BLaER1 (cell line): Measurements from ENCODE around the gene NOC2L.

ENCODE experiments used
- H3K27ac ChIP-seq: shearing (Covaris generic); formaldehyde crosslinking; 2 replicates; pipeline ENCODE4 v1.8.1; 2022
- H3K27me3 ChIP-seq: shearing (Covaris generic); formaldehyde crosslinking; 2 replicates; pipeline ENCODE4 v1.8.1; 2022
- H3K36me3 ChIP-seq: shearing (Covaris generic); formaldehyde crosslinking; 2 replicates; pipeline ENCODE4 v1.8.1; 2022
- H3K4me1 ChIP-seq: shearing (Covaris generic); formaldehyde crosslinking; 2 replicates; pipeline ENCODE4 v1.8.1; 2022
- H3K4me2 ChIP-seq: shearing (Covaris generic); formaldehyde crosslinking; 2 replicates; pipeline ENCODE4 v1.8.1; 2022
- H3K4me3 ChIP-seq: shearing (Covaris generic); formaldehyde crosslinking; 2 replicates; pipeline ENCODE4 v1.8.1; 2022
- H3K9ac ChIP-seq: shearing (Covaris generic); formaldehyde crosslinking; 2 replicates; pipeline ENCODE4 v1.8.1; 2022
- H3K9me3 ChIP-seq: shearing (Covaris generic); formaldehyde crosslinking; 2 replicates; pipeline ENCODE4 v1.8.1; 2022
- H4K20me1 ChIP-seq: shearing (Covaris generic); formaldehyde crosslinking; 2 replicates; pipeline ENCODE4 v1.8.1; 2022
- Cebpa-rat ChIP-seq: shearing (Covaris generic); IDR thresholded peaks from 2 replicates; pipeline ENCODE4 v1.8.1; 2022

Gene NOC2L

GRCh38 chr1:958823-959730 lies at the start of gene NOC2L:
TSS of gene NOC2L (minus strand) at chr1:959256. CDS start at chr1:959240, 16 bp downstream.
- Histone ChIP-seq H3K4me1 (peaks cover 51% of the 10 kb centered on the region), H3K4me3 (peak within 1 kb of the TSS; percentile 98), H4K20me1 (peaks cover 55% of the 10 kb centered on the region), H3K36me3 (peaks cover 56% of the 10 kb centered on the region), H3K4me2 (peak within 1 kb of the TSS; percentile 87), H3K9me3 (no peaks in the 10 kb centered on the region), H3K27ac (peak within 1 kb of the TSS; percentile 84), H3K27me3 (peaks cover 6% of the 10 kb centered on the region; the same call in 1 of the 2 replicates), H3K9ac (peak within 1 kb of the TSS; percentile 92)
- TF ChIP-seq Cebpa-rat = no peak

- no peak for TF ChIP-seq Cebpa-rat
- Histone ChIP-seq H3K4me3 (no peak overlapping the region), H4K20me1 (peaks cover 21% of the 10 kb centered on the region; the same call in 1 of the 2 replicates), H3K9ac (no peak overlapping the region), H3K9me3 (peaks cover 4% of the 10 kb centered on the region; the same call in 1 of the 2 replicates), H3K36me3 (no peaks in the 10 kb centered on the region), H3K27me3 (peaks cover 30% of the 10 kb centered on the region), H3K4me1 (peaks cover 43% of the 10 kb centered on the region), H3K27ac (0 out of 2 replicates have a peak overlapping the region, but pooled peaks have one; percentile 68), H3K4me2 (no peak overlapping the region)
Measured at GRCh38 chr1:1006305-1007159, 47.5 kb upstream of the NOC2L start.

GRCh38 chr1:1005774-1006304 lies 46.8 kb upstream of the NOC2L start:
- TF ChIP-seq Cebpa-rat = no peak
- Histone ChIP-seq H3K27ac (peak overlapping the region; percentile 68; the same call in 1 of the 2 replicates), H3K27me3 (peaks cover 37% of the 10 kb centered on the region), H3K9ac (no peak overlapping the region), H3K4me2 (peak overlapping the region; percentile 88), H3K9me3 (peaks cover 4% of the 10 kb centered on the region; the same call in 1 of the 2 replicates), H3K4me3 (no peak overlapping the region), H3K4me1 (peaks cover 50% of the 10 kb centered on the region), H4K20me1 (peaks cover 26% of the 10 kb centered on the region; the same call in 1 of the 2 replicates), H3K36me3 (no peaks in the 10 kb centered on the region)

DNA sequence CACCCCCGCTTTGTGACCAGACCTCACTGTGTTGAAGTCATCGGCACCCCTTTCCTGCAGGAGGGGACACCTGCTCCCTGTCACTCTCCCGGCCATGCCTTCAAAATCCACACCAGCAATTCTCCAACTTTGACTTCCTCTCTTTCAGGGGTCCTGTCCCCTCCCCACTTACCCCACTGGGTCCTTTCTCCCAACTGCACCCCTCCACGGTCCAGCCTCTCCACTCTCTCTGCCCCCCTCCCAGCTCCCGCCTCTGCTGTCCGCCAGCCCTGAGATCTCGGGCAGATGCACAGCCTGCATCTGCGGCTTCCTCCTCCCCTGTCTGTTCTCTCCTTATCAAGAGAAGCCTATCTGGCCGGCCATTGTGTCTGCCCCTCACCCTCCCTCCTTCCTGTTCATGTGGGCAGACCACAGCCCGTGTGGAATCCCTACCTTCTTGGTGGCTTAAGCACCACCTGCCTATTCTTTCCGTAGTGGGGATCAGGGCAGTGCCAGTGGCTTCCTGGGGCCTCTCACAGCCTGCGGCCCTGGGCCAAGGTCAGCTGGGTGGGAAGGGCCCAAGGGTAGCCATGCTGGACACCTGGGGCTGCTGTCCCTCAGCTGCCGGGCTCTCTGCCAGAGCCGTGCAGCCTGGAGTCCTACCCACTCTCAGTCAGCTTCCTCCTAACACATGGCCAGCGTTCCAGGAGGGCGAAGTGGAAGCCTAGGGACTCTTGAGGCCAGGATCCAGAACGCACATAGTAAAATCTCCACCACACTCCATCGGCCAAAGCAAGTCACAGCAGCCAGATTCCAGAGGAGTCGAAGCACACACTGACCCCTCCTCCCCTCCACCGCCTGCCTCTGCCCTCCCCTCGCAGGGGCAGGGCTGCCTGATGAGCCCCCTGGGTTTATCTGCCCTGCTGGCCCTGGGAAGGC lies 46.0 kb upstream of the NOC2L start:
- no peak for TF ChIP-seq Cebpa-rat
- peak overlapping the region; percentile 88 for H3K4me2 ChIP-seq
- peaks cover 45% of the 10 kb centered on the region for H3K27me3 ChIP-seq
- H3K9me3 ChIP-seq = peaks cover 4% of the 10 kb centered on the region; the same call in 1 of the 2 replicates
- H3K4me1 ChIP-seq = peaks cover 58% of the 10 kb centered on the region
- H3K36me3 ChIP-seq = no peaks in the 10 kb centered on the region
- peaks cover 33% of the 10 kb centered on the region for H4K20me1 ChIP-seq
- peak overlapping the region; percentile 49; the same call in 1 of the 2 replicates for H3K9ac ChIP-seq
- H3K4me3 ChIP-seq = 0 out of 2 replicates have a peak overlapping the region, but pooled peaks have one; percentile 7
- H3K27ac ChIP-seq = peak overlapping the region; percentile 68

DNA sequence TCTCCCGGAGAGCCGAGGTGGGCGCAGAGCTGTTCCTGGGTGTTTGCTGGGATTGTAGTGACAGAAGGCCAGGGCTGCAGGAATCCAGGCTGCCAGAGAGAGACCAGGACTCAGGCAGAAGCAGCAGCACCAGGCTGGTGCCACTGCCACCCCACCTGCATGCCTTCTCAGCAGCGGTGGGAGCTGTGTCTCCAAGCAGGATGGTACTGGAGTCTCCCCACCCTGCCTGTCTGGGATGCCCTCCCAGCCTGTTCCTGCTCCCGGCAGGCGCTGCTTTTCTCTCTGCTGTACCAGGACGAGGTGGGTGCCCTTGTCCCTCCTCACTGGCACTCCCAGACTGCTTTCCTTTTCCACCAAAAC lies 45.3 kb upstream of the NOC2L start:
- peaks cover 52% of the 10 kb centered on the region for H3K27me3 ChIP-seq
- peak overlapping the region; percentile 68 for H3K27ac ChIP-seq
- no peak for TF ChIP-seq Cebpa-rat
- H3K9ac ChIP-seq = 0 out of 2 replicates have a peak overlapping the region, but pooled peaks have one; percentile 49
- no peaks in the 10 kb centered on the region for H3K9me3 ChIP-seq
- peaks cover 39% of the 10 kb centered on the region for H4K20me1 ChIP-seq
- no peak overlapping the region for H3K4me3 ChIP-seq
- H3K4me2 ChIP-seq = peak overlapping the region; percentile 88
- peaks cover 64% of the 10 kb centered on the region for H3K4me1 ChIP-seq
- H3K36me3 ChIP-seq = no peaks in the 10 kb centered on the region

DNA sequence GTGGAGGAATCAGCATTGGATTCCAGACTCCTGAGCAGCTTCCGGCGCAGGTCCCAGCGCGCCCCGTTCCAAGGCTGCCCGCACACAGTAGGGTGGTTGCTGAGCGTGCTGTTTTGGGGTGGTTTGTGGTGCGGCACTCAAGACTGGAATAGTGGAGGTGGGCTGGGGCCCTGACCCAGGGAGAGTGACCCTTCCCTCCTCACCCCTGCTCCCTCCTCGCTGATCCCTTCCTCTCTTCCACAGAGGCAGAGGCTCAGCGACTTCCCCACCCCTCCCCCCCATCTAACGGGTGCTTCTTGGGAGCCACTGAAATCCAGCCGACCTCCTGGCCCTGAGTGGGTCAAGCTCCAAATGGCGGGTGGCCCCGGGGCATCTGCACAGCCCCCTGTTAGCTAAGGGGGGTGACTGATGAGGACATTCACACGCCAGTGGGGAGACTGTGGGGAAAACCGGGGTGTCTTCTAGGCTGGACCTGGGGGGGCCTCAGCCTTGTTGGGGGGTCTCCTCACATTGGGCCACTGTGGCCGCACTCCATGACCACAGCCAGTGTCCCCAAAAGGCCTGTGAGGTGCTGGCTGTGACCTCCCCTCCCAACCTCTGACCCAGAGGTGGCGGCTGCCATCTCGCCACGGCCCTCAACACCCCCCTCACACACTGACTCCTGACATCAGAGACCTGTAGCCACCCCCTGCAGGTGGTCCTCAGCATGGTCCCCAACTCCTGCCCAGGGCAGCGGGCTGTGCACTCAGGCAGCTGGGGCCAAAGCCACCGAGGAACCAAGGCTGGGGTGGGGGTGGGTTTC lies 44.8 kb upstream of the NOC2L start:
- H3K4me2 ChIP-seq = peak overlapping the region; percentile 88
- H3K27ac ChIP-seq = no peak overlapping the region
- H3K9ac ChIP-seq = 0 out of 2 replicates have a peak overlapping the region, but pooled peaks have one; percentile 49
- H3K27me3 ChIP-seq = peaks cover 58% of the 10 kb centered on the region
- no peaks in the 10 kb centered on the region for H3K9me3 ChIP-seq
- no peak for TF ChIP-seq Cebpa-rat
- no peak overlapping the region for H3K4me3 ChIP-seq
- no peaks in the 10 kb centered on the region for H3K36me3 ChIP-seq
- peaks cover 70% of the 10 kb centered on the region for H3K4me1 ChIP-seq
- peaks cover 45% of the 10 kb centered on the region for H4K20me1 ChIP-seq

DNA sequence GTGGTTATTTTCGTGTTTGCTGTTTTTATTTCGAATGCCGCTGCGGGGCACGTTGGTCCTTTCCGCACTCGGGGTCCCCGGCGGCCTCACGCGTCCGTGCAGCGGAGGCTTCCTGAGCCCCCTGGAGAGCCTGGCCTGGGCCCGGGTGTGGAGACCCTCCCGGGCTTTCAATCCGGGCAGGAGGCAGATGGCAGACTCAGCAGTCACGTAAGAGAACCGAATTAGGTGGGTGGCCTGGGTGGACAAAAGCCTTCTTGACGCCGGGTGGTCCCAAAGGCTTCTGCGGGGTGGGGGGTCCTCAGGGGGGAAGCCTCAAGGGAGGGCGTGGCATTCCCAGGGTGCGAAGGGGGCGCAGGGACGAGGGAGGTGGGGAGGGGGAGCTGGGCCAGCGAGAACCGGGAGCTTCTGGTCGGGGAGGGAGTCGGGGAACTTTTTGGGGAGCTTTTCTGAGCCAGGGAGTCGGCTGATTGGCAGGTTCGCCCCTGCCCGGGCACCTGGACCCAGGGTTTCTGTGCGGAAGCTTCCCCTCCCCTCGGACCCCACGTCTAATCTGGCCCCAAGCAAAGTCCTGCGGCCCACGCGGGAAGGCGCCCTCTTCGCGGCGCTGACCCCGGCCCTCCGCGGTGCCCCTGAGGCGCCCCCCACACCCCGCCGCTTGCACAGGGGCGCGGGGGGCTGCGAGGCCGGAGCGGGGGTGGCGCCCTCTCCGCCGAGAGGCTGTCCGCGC lies 42.2 kb upstream of the NOC2L start:
- no peaks in the 10 kb centered on the region for H3K9me3 ChIP-seq
- H3K9ac ChIP-seq = peak overlapping the region; percentile 65; the same call in 1 of the 2 replicates
- peaks cover 83% of the 10 kb centered on the region for H3K4me1 ChIP-seq
- TF ChIP-seq Cebpa-rat = no peak; the same call in 1 of the 2 replicates
- H3K4me3 ChIP-seq = peak overlapping the region; percentile 70
- peak overlapping the region; percentile 88 for H3K4me2 ChIP-seq
- peaks cover 65% of the 10 kb centered on the region for H4K20me1 ChIP-seq
- peaks cover 84% of the 10 kb centered on the region for H3K27me3 ChIP-seq
- no peaks in the 10 kb centered on the region for H3K36me3 ChIP-seq
- peak overlapping the region; percentile 55; the same call in 1 of the 2 replicates for H3K27ac ChIP-seq
